Thoracic aorta (tissue), 2 donors: Measurements from ENCODE around the gene PREP. TPM values are rescaled to one million over a fixed set of nuclear protein-coding genes. Genes with fewer than 3 reads are reported as not detected.

Source experiments
- ATAC-seq: fragments of 150-250 bp; one replicate; pipeline ENCODE4 v1.8.0; 2017; ENCODE audit warnings: low read depth; ENCODE audit not compliant: insufficient number of reproducible peaks, low FRiP score
- DNase-seq: peaks from one replicate; pipeline ENCODE4 v3.0.0-alpha.2; 2020; ENCODE audit warnings: low spot score
- H3K27ac ChIP-seq, 2 donors: fragments of 200-600 bp; sonication (generic); 1 replicate in 1 of 2; 2 replicates in 1 of 2; pipeline ENCODE4 v1.5.1; 2016; ENCODE audit warnings: mild to moderate bottlenecking in 2 of 2, moderate library complexity in 2 of 2
- H3K27me3 ChIP-seq: fragments of 200-600 bp; sonication (generic); replicated peaks from 2 replicates; pipeline ENCODE4 v1.6.0; 2016; ENCODE audit warnings: mild to moderate bottlenecking; ENCODE audit not compliant: insufficient read depth
- H3K36me3 ChIP-seq: fragments of 200-600 bp; sonication (generic); one replicate; pipeline ENCODE4 v1.5.1; 2016
- H3K4me1 ChIP-seq, 2 donors: fragments of 200-600 bp; sonication (generic); 1 replicate in 1 of 2; 2 replicates in 1 of 2; pipeline versions ENCODE4 v1.5.1 to v1.6.0; 2016; ENCODE audit warnings: low read depth in 2 of 2, mild to moderate bottlenecking in 1 of 2; ENCODE audit not compliant: control insufficient read depth in 1 of 2
- H3K4me3 ChIP-seq: fragments of 200-600 bp; sonication (generic); 2 replicates; pipeline ENCODE4 v1.5.1; 2016; ENCODE audit warnings: mild to moderate bottlenecking
- H3K9me3 ChIP-seq: fragments of 200-600 bp; sonication (generic); 2 replicates; pipeline ENCODE4 v1.5.1; 2016
- total RNA-seq, 2 donors: library from RNA; depleted of rRNA; stranded (reverse); fragments of >200 nt; gene quantifications; one replicate each; pipeline versions ENCODE4 v1.1.0 to v1.2.3, GENCODE V29; 2016
- TF ChIP-seq, protein P1 (sequence below): fragments of 200-600 bp; sonication (generic); IDR thresholded peaks from one replicate; pipeline ENCODE4 v1.5.1; 2019; ENCODE audit warnings: antibody characterized with exemption

PREP gene
- total RNA-seq, 2 donors from 2014 or later = 12.6 to 17.9 TPM

DNA sequence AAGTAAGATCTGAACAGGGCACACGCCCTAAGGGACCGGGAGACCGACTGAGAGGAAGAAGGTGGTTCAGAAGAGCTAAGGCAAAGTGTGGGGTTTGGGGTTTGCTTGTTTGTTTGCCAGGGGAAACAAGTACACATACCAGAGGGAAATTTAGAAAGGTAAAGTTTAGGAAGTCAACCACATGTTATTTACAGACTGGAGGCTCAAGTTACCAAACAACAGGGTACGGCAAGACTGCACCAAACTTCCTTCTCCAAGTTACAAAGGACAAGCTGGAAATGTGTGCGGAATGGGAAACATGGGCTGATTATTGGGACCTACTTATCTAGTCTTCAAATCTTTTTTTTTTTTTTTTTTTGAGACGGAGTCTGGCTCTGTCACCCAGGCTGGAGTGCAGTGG, 11.2 kb downstream of the PREP start:
- TF ChIP-seq, protein P1, sequence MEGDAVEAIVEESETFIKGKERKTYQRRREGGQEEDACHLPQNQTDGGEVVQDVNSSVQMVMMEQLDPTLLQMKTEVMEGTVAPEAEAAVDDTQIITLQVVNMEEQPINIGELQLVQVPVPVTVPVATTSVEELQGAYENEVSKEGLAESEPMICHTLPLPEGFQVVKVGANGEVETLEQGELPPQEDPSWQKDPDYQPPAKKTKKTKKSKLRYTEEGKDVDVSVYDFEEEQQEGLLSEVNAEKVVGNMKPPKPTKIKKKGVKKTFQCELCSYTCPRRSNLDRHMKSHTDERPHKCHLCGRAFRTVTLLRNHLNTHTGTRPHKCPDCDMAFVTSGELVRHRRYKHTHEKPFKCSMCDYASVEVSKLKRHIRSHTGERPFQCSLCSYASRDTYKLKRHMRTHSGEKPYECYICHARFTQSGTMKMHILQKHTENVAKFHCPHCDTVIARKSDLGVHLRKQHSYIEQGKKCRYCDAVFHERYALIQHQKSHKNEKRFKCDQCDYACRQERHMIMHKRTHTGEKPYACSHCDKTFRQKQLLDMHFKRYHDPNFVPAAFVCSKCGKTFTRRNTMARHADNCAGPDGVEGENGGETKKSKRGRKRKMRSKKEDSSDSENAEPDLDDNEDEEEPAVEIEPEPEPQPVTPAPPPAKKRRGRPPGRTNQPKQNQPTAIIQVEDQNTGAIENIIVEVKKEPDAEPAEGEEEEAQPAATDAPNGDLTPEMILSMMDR = no peak

DNA sequence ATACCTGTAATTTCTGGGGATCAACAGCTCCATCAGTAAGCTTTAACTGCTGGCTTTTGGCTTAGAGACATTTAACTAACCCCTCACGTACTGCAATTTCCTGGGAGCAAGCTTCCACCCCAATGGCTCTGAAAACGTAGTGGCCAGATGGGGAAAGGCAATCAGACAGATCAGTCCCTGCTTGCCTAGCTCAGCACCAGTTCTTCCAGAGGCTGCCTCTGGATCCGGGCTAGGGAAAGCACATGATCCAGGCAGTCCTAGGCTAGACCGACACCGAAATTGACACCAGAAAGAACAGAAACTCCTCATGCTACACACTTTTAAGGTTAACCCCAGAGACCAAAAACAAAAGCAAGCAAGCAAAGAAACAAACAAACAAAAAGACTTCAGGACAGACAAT, 13.3 kb downstream of the PREP start:
- no peaks in the 10 kb centered on the region for H3K4me1 ChIP-seq
- ATAC-seq = no peak
- no peak for DNase-seq
- H3K27me3 ChIP-seq = no peaks in the 10 kb centered on the region
- no peak overlapping the region for H3K4me3 ChIP-seq
- no peaks in the 10 kb centered on the region for H3K36me3 ChIP-seq
- no peak overlapping the region for H3K27ac ChIP-seq
- TF ChIP-seq, protein P1 = no peak
- H3K9me3 ChIP-seq = no peaks in the 10 kb centered on the region

More for the DNA sequence above, 11.2 kb downstream of the PREP start:
- Histone ChIP-seq H3K27me3 (no peaks in the 10 kb centered on the region), H3K4me1 (no peaks in the 10 kb centered on the region), H3K27ac (no peak overlapping the region), H3K36me3 (peaks cover 8% of the 10 kb centered on the region), H3K9me3 (no peaks in the 10 kb centered on the region), H3K4me3 (no peak overlapping the region)
- no peak for ATAC-seq
- DNase-seq = no peak

DNA sequence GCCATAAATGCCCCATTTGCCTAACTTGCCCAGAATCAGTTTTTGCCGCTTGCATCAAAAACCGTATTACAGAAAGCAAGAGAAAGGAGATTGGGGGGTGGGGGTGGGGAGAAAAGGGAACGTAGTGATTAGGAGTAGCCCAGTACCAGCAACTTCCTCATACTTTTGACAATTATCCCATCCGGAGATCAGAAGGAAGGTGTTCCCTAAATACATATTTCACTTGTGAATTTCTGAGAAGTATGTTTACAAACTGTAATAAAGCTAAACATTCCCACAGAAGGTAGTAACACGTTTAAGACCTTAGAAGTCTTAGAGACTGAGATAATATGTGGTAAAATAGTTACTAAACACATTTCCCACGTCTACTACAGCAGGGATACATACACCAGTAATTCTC, 14.5 kb downstream of the PREP start:
- no peak for DNase-seq
- Histone ChIP-seq H3K4me1 (no peaks in the 10 kb centered on the region), H3K36me3 (no peaks in the 10 kb centered on the region), H3K4me3 (no peak overlapping the region), H3K27me3 (no peaks in the 10 kb centered on the region), H3K9me3 (no peaks in the 10 kb centered on the region), H3K27ac (no peak overlapping the region)
- ATAC-seq = no peak
- TF ChIP-seq, protein P1 = no peak

DNA sequence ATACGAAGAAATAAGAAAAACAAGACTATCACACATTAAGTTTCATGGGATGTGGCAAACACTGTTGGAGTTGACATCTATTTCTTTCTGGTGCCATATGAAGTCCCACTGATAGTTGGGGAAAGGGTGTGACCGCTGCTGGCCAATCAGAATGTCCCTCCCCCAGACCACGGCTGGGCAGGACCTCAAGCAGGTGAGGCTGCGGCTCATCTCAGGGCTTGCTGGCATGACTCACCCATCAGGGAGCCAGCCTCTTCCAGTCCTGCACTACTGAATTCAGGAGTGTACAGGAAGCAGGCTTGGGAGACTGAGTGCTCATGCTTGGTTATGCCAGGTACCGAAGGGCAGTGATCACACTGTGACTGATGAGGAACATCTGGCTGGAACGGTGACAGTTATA, 18.9 kb downstream of the PREP start:
- Histone ChIP-seq H3K36me3 (no peaks in the 10 kb centered on the region), H3K27me3 (no peaks in the 10 kb centered on the region), H3K4me3 (no peak overlapping the region), H3K9me3 (no peaks in the 10 kb centered on the region), H3K4me1 (peaks cover 0 to 5% of the 10 kb centered on the region in 2 donors), H3K27ac (no peak overlapping the region)
- TF ChIP-seq, protein P1 = no peak
- DNase-seq (no peak), ATAC-seq (no peak)

DNA sequence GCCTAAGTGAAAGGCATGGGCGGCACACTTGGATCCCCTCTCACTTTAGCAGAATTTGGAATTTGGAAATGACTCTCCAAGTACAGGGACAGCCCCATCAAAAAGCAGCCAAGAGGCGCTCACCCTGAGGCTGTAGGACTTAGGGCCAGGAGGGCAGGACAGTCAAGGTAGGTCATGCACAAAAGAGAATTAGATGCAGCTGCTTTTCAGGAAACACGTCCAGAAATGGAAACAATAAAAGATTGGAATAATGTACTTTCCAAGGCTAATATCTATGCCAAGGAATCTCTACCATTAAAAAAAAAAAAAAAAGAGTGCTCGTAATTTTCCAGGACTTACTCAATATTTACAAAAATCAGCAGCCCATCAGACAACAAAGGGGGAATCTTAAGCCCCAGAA, 19.9 kb downstream of the PREP start:
- Histone ChIP-seq H3K4me3 (no peak overlapping the region), H3K27me3 (no peaks in the 10 kb centered on the region), H3K9me3 (no peaks in the 10 kb centered on the region), H3K4me1 (peaks cover 0 to 5% of the 10 kb centered on the region in 2 donors), H3K27ac (no peak overlapping the region), H3K36me3 (no peaks in the 10 kb centered on the region)
- DNase-seq (no peak), ATAC-seq (no peak)
- TF ChIP-seq, protein P1 = no peak
